IMR-90 (cell line): ENCODE data around the gene B4GALT1. TPM values are rescaled to one million over a fixed set of nuclear protein-coding genes. Genes with fewer than 3 reads are reported as not detected.

Experiments used
- ATAC-seq: fragments of 200-7000 bp; cut with Tn5 transposase; 2 replicates; pipeline ENCODE4 v1.9.1; 2020; ENCODE audit warnings: low read depth, mild to moderate bottlenecking, moderate library complexity
- BruUV-seq: library from RNA; stranded (reverse); fragments of 400-500 nt; replicated peaks from 2 replicates; lab custom pipeline; 2021; lab: Mats Ljungman, UMichigan
- CTCF ChIA-PET: fragments of 300-600 bp; formaldehyde crosslinking; extraction: SDS; loops from one replicate; lab custom pipeline; 2021; ENCODE audit warnings: antibody characterized with exemption; lab: Yijun Ruan, JAX
- POLR2A ChIA-PET: fragments of 300-600 bp; sonication (Branson Sonifier 250); formaldehyde crosslinking; loops from one replicate; lab custom pipeline; 2022; ENCODE audit warnings: antibody characterized with exemption; ENCODE audit not compliant: unreplicated experiment; lab: Charles Lee
- DNase-seq: peaks from one replicate; pipeline ENCODE4 v3.0.0; 2013
- H2AFZ ChIP-seq: replicated peaks from 2 replicates; pipeline ENCODE3; 2013; ENCODE audit warnings: low read length, mild to moderate bottlenecking; ENCODE audit not compliant: poor library complexity
- H2AK5ac ChIP-seq: 2 replicates; pipeline ENCODE4 v1.6.1; 2013; ENCODE audit warnings: low read depth, low read length, inconsistent platforms
- H2AK9ac ChIP-seq: replicated peaks from 2 replicates; pipeline ENCODE3; 2013; ENCODE audit warnings: mild to moderate bottlenecking, low read depth, low read length, moderate library complexity; ENCODE audit not compliant: poor library complexity
- H2BK120ac ChIP-seq: 2 replicates; pipeline ENCODE4 v1.6.1; 2013; ENCODE audit warnings: low read depth, low read length, inconsistent platforms
- H2BK15ac ChIP-seq: 3 replicates; pipeline ENCODE4 v1.6.1; 2013; ENCODE audit warnings: low read depth, low read length, inconsistent platforms
- H2BK20ac ChIP-seq: 2 replicates; pipeline ENCODE4 v1.6.1; 2013; ENCODE audit warnings: low read depth, mild to moderate bottlenecking, inconsistent platforms, low read length, moderate library complexity
- H2BK5ac ChIP-seq: 2 replicates; pipeline ENCODE4 v1.6.1; 2013; ENCODE audit warnings: mild to moderate bottlenecking, low read depth, low read length, inconsistent platforms; ENCODE audit not compliant: poor library complexity, severe bottlenecking
- H3K14ac ChIP-seq: replicated peaks from 2 replicates; pipeline ENCODE4 v1.6.1; 2013; ENCODE audit warnings: low read depth, low read length, inconsistent platforms
- H3K18ac ChIP-seq: 2 replicates; pipeline ENCODE4 v1.6.1; 2013; ENCODE audit warnings: low read depth, low read length, control low read depth
- H3K23ac ChIP-seq: 2 replicates; pipeline ENCODE4 v1.6.1; 2013; ENCODE audit warnings: low read depth, low read length, inconsistent platforms
- H3K27ac ChIP-seq: 2 replicates; pipeline ENCODE4 v1.5.1; 2013; ENCODE audit warnings: mild to moderate bottlenecking, control low read depth, low read length; ENCODE audit not compliant: insufficient read depth
- H3K27me3 ChIP-seq: 2 replicates; pipeline ENCODE4 v1.6.1; 2013; ENCODE audit warnings: low read length; ENCODE audit not compliant: control insufficient read depth, insufficient read depth
- H3K36me3 ChIP-seq: 2 replicates; pipeline ENCODE4 v1.6.1; 2013; ENCODE audit warnings: low read length, mixed read lengths; ENCODE audit not compliant: control insufficient read depth, insufficient read depth
- H3K4ac ChIP-seq: 2 replicates; pipeline ENCODE4 v1.6.1; 2013; ENCODE audit warnings: low read depth, low read length, inconsistent platforms
- H3K4me1 ChIP-seq: 2 replicates; pipeline ENCODE4 v1.6.1; 2013; ENCODE audit warnings: low read length, mixed read lengths; ENCODE audit not compliant: control insufficient read depth, insufficient read depth
- H3K4me2 ChIP-seq: 2 replicates; pipeline ENCODE4 v1.6.1; 2013; ENCODE audit warnings: low read depth, mild to moderate bottlenecking, control low read depth, low read length, moderate library complexity
- H3K4me3 ChIP-seq: 2 replicates; pipeline ENCODE4 v1.5.1; 2013; ENCODE audit warnings: low read depth, mild to moderate bottlenecking, control low read depth, low read length, moderate library complexity; ENCODE audit not compliant: insufficient read depth
- H3K56ac ChIP-seq: 2 replicates; pipeline ENCODE4 v1.6.1; 2013; ENCODE audit warnings: low read length, inconsistent platforms; ENCODE audit not compliant: insufficient read depth; ENCODE audit errors: extremely low read depth
- H3K79me1 ChIP-seq, 2 experiments: 2 replicates each; pipeline ENCODE4 v1.6.1; 2013; ENCODE audit warnings: low read length in 2 of 2, inconsistent platforms in 1 of 2, low read depth in 1 of 2
- H3K9ac ChIP-seq: 2 replicates; pipeline ENCODE4 v1.6.1; 2013; ENCODE audit warnings: low read depth, low read length, control low read depth
- H3K9me1 ChIP-seq: 2 replicates; pipeline ENCODE4 v1.6.1; 2013; ENCODE audit warnings: low read length, inconsistent platforms; ENCODE audit not compliant: insufficient read depth
- H3K9me3 ChIP-seq: 2 replicates; pipeline ENCODE4 v1.6.1; 2013; ENCODE audit warnings: low read length; ENCODE audit not compliant: control insufficient read depth, insufficient read depth
- H4K20me1 ChIP-seq: 2 replicates; pipeline ENCODE4 v1.6.1; 2013; ENCODE audit warnings: low read length, inconsistent platforms; ENCODE audit not compliant: insufficient read depth
- H4K5ac ChIP-seq: 2 replicates; pipeline ENCODE4 v1.6.1; 2013; ENCODE audit warnings: mild to moderate bottlenecking, low read depth, low read length, control low read depth
- H4K8ac ChIP-seq, 2 experiments: 2 replicates each; pipeline ENCODE4 v1.6.1; 2013; ENCODE audit warnings: low read depth in 2 of 2, low read length in 2 of 2, control low read depth in 1 of 2, inconsistent platforms in 1 of 2
- H4K91ac ChIP-seq: 2 replicates; pipeline ENCODE4 v1.6.1; 2013; ENCODE audit warnings: low read depth, low read length, inconsistent platforms; ENCODE audit not compliant: insufficient read depth
- BHLHE40 ChIP-seq: fragments of 150-350 bp; IDR thresholded peaks from 2 replicates; pipeline ENCODE4 v1.6.1; 2016; ENCODE audit warnings: mild to moderate bottlenecking, low read depth, low read length
- CEBPB ChIP-seq: IDR thresholded peaks from 2 replicates; pipeline ENCODE4 v1.6.1; 2012; ENCODE audit warnings: low read depth, low read length, improper control_type of control experiment
- CTCF ChIP-seq: conservative IDR thresholded peaks from 2 replicates; pipeline ENCODE4 v1.5.1; 2012; ENCODE audit warnings: mild to moderate bottlenecking, low read depth, low read length, improper control_type of control experiment
- ELK1 ChIP-seq: fragments of 150-350 bp; IDR thresholded peaks from 2 replicates; pipeline ENCODE4 v1.6.1; 2016; ENCODE audit warnings: low read depth, mild to moderate bottlenecking, low read length, moderate library complexity, borderline replicate concordance
- FOS ChIP-seq: fragments of 150-350 bp; IDR thresholded peaks from 2 replicates; pipeline ENCODE4 v1.6.1; 2016; ENCODE audit warnings: low read depth, low read length
- MAFK ChIP-seq: IDR thresholded peaks from 2 replicates; pipeline ENCODE4 v1.6.1; 2012; ENCODE audit warnings: low read depth, low read length, improper control_type of control experiment
- MAZ ChIP-seq: IDR thresholded peaks from 2 replicates; pipeline ENCODE4 v1.6.1; 2012; ENCODE audit warnings: low read depth, mild to moderate bottlenecking, low read length, improper control_type of control experiment, moderate library complexity, borderline replicate concordance
- MXI1 ChIP-seq: IDR thresholded peaks from 2 replicates; pipeline ENCODE4 v1.6.1; 2012; ENCODE audit warnings: low read depth, mild to moderate bottlenecking, low read length, moderate library complexity, borderline replicate concordance
- NFE2L2 ChIP-seq: fragments of 150-350 bp; IDR thresholded peaks from 2 replicates; pipeline ENCODE4 v1.6.1; 2016; ENCODE audit warnings: low read depth, mild to moderate bottlenecking, low read length
- POLR2A ChIP-seq: IDR thresholded peaks from 2 replicates; pipeline ENCODE4 v1.6.1; 2012; ENCODE audit warnings: mild to moderate bottlenecking, low read depth, low read length
- RAD21 ChIP-seq: IDR thresholded peaks from 2 replicates; pipeline ENCODE4 v1.6.1; 2012; ENCODE audit warnings: low read length, improper control_type of control experiment
- RCOR1 ChIP-seq: IDR thresholded peaks from 2 replicates; pipeline ENCODE4 v1.6.1; 2012; ENCODE audit warnings: mild to moderate bottlenecking, low read length, improper control_type of control experiment; ENCODE audit not compliant: insufficient replicate concordance
- RFX5 ChIP-seq: IDR thresholded peaks from 2 replicates; pipeline ENCODE4 v1.8.0; 2012; ENCODE audit warnings: low read depth, mild to moderate bottlenecking, low read length, moderate library complexity
- SMC3 ChIP-seq: fragments of 150-350 bp; IDR thresholded peaks from 2 replicates; pipeline ENCODE4 v1.6.1; 2016; ENCODE audit warnings: low read depth, mild to moderate bottlenecking, antibody characterized with exemption, low read length, moderate library complexity
- USF2 ChIP-seq: fragments of 150-350 bp; IDR thresholded peaks from 2 replicates; pipeline ENCODE4 v1.6.1; 2017; ENCODE audit warnings: mild to moderate bottlenecking, antibody characterized with exemption, low read length, low read depth
- WGBS, 2 experiments: methylation state at CpG; one replicate each; pipeline versions ENCODE4 v1.1.5 to v1.1.7; 2013; ENCODE audit warnings: missing lambda C conversion rate in 2 of 2; ENCODE audit not compliant: insufficient read length in 1 of 2; ENCODE audit errors: extremely low coverage in 2 of 2; 5-methylcytosine and 5-hydroxymethylcytosine counted together
- dilution Hi-C: fragments of 300-500 bp; cut with HindIII; formaldehyde crosslinking; loops from one replicate; pipeline ENCODE4 v1.14.3; 2018; ENCODE audit warnings: low sequenced_read_pairs; ENCODE audit not compliant: unreplicated experiment
- in situ Hi-C: fragments of 300-500 bp; cut with MboI; formaldehyde crosslinking; loops from 3 replicates; pipeline ENCODE4 v1.14.3; 2019; ENCODE audit warnings: low sequenced_read_pairs, inconsistent platforms, mixed read lengths
- intact Hi-C: fragments of 100-400 bp; cut with micrococcal nuclease; formaldehyde crosslinking; loops from 2 replicates; pipeline ENCODE4 v1.10.0; 2022
- polyA plus RNA-seq, 3 experiments: library from polyadenylated mRNA; depleted of rRNA; stranded (reverse); fragments of >200 nt; gene quantifications; 2 replicates each; pipeline ENCODE4 v1.2.3, GENCODE V29; 2012; ENCODE audit warnings: low replicate concordance in 1 of 3
- total RNA-seq: library from RNA; depleted of rRNA; stranded (reverse); fragments of >200 nt; gene quantifications from 2 replicates; pipeline ENCODE4 v1.2.3, GENCODE V29; 2012

The B4GALT1 gene
- total and polyA plus RNA-seq, 2 of the 4 experiments (the other 2 are of a cell fraction), result 8.8 to 37.8 TPM

- DNase-seq (peak; percentile 22), ATAC-seq (peak; percentile 46)
- WGBS, 2 experiments, result no CpG with 5 or more reads among the region's 1 CpG
- H2BK20ac ChIP-seq, result peak overlapping the region; percentile 64
- peak overlapping the region; percentile 89; the same call in 1 of the 2 replicates for H3K4ac ChIP-seq
- dilution Hi-C loops, result no loop called here
- H4K5ac ChIP-seq, result peak overlapping the region; percentile 99; the same call in 1 of the 2 replicates
- in situ Hi-C loops, result no loop called here
- H3K9ac ChIP-seq, result no peak overlapping the region
- no peak overlapping the region for H3K4me3 ChIP-seq
- no peak overlapping the region for H2AFZ ChIP-seq
- peak overlapping the region; percentile 81; the same call in 1 of the 2 replicates for H3K27ac ChIP-seq
- H4K8ac ChIP-seq, result peak overlapping the region; percentile 47 to 71; a peak in 3 of 4 replicates
- intact Hi-C loops, result no loop called here
- peak overlapping the region; percentile 85 for H2BK5ac ChIP-seq
- H3K9me1 ChIP-seq, result no peaks in the 10 kb centered on the region
- peak overlapping the region; percentile 44; the same call in 1 of the 2 replicates for H4K91ac ChIP-seq
- H3K14ac ChIP-seq, result peak overlapping the region; percentile 79
- peak overlapping the region; percentile 48; the same call in 1 of the 2 replicates for H3K23ac ChIP-seq
- H3K56ac ChIP-seq, result no peak overlapping the region
- no peaks in the 10 kb centered on the region for H3K9me3 ChIP-seq
- peak overlapping the region; percentile 79 for H2BK120ac ChIP-seq
- no peaks in the 10 kb centered on the region for H3K36me3 ChIP-seq
- no TSS peak for BruUV-seq
- no peaks in the 10 kb centered on the region for H3K79me1 ChIP-seq
- H2AK9ac ChIP-seq, result no peak overlapping the region
- CTCF ChIA-PET, result no interaction called here
- H3K4me2 ChIP-seq, result peak overlapping the region; percentile 34; the same call in 1 of the 2 replicates
- peaks cover 5% of the 10 kb centered on the region for H3K4me1 ChIP-seq
- H2BK15ac ChIP-seq, result no peak overlapping the region; the same call in 2 of the 3 replicates
- H2AK5ac ChIP-seq, result no peak overlapping the region
- H3K18ac ChIP-seq, result peak overlapping the region; percentile 98; the same call in 1 of the 2 replicates
- no peaks in the 10 kb centered on the region for H3K27me3 ChIP-seq
- POLR2A ChIA-PET, result no interaction called here
- no peaks in the 10 kb centered on the region for H4K20me1 ChIP-seq
- no peak for TF ChIP-seq POLR2A
- no peak for TF ChIP-seq NFE2L2
- TF ChIP-seq USF2, result no peak
- no peak for TF ChIP-seq SMC3
- no peak for TF ChIP-seq CEBPB
- TF ChIP-seq CTCF, result no peak
- no peak for TF ChIP-seq MAFK
- TF ChIP-seq RAD21, result no peak
- no peak for TF ChIP-seq FOS
- no peak for TF ChIP-seq RCOR1
- no peak for TF ChIP-seq ELK1
- TF ChIP-seq MAZ, result no peak
- no peak for TF ChIP-seq BHLHE40
- no peak for TF ChIP-seq MXI1
- no peak for TF ChIP-seq RFX5
Observed at GRCh38 chr9:33196736-33197135, 29.6 kb upstream of the B4GALT1 start.
